HCEC 1CT (cell line): ENCODE measurements around the gene CREB5.
"Not testable (repeated sequence)": the region's sequence is repeated elsewhere in the genome, so short reads cannot be mapped to it uniquely, and the experiment has no call there.

Experiments used
- DNase-seq: peaks from one replicate; pipeline ENCODE4 v3.0.0-alpha.2; 2017

The CREB5 gene

GRCh38 chr7:28517606-28518005, 105.3 kb downstream of the CREB5 start:
- no peak for DNase-seq

GRCh38 chr7:28520074-28521015, 108.0 kb downstream of the CREB5 start:
- no peak for DNase-seq

- no peak for DNase-seq
Measured at GRCh38 chr7:28524978-28525377, 112.7 kb downstream of the CREB5 start.

- DNase-seq, result no peak
Measured at GRCh38 chr7:28528899-28529298, 116.6 kb downstream of the CREB5 start.

- DNase-seq, result no peak
Measured at GRCh38 chr7:28529755-28530154, 117.4 kb downstream of the CREB5 start.

- DNase-seq, result no peak
Measured at GRCh38 chr7:28530175-28530802, 118.0 kb downstream of the CREB5 start.

GRCh38 chr7:28530803-28531175, 118.5 kb downstream of the CREB5 start:
- no peak for DNase-seq

- DNase-seq, result no peak
Measured at GRCh38 chr7:28531291-28531690, 119.0 kb downstream of the CREB5 start.

- no peak for DNase-seq
Measured at GRCh38 chr7:28532181-28532580, 119.9 kb downstream of the CREB5 start.

GRCh38 chr7:28533267-28533666, 120.9 kb downstream of the CREB5 start:
- no peak for DNase-seq

GRCh38 chr7:28533731-28534531, 121.6 kb downstream of the CREB5 start:
- no peak for DNase-seq

GRCh38 chr7:28536259-28536658, 123.9 kb downstream of the CREB5 start:
- peak; percentile 51 for DNase-seq

GRCh38 chr7:28539289-28539981, 127.1 kb downstream of the CREB5 start:
- DNase-seq, result no peak

GRCh38 chr7:28542410-28542809, 130.1 kb downstream of the CREB5 start:
- no peak for DNase-seq

- DNase-seq, result no peak
Measured at GRCh38 chr7:28544453-28545117, 132.3 kb downstream of the CREB5 start.

GRCh38 chr7:28546067-28546466, 133.7 kb downstream of the CREB5 start:
- no peak for DNase-seq

- no peak for DNase-seq
Measured at GRCh38 chr7:28547115-28547514, 134.8 kb downstream of the CREB5 start.

GRCh38 chr7:28548416-28548815, 136.1 kb downstream of the CREB5 start:
- no peak for DNase-seq

GRCh38 chr7:28549998-28550397, 137.7 kb downstream of the CREB5 start:
- DNase-seq, result no peak

- no peak for DNase-seq
Measured at GRCh38 chr7:28550580-28551186, 138.4 kb downstream of the CREB5 start.

- no peak for DNase-seq
Measured at GRCh38 chr7:28551331-28551730, 139.0 kb downstream of the CREB5 start.

GRCh38 chr7:28551766-28552165, 139.4 kb downstream of the CREB5 start:
- not testable (repeated sequence) for DNase-seq
